SJSA1 (cell line): Measurements from ENCODE around the gene ZMAT3. TPM values are rescaled to one million over a fixed set of nuclear protein-coding genes. Genes with fewer than 3 reads are reported as not detected.
A peak's percentile ranks its signal among the peaks of the same experiment; 100 is the strongest.
"Not testable (repeated sequence)": the region's sequence is repeated elsewhere in the genome, so short reads cannot be mapped to it uniquely, and the experiment has no call there.

Source experiments
- DNase-seq, 2 experiments: peaks; one replicate each; pipeline ENCODE4 v3.0.0-alpha.2; 2015 to 2020; ENCODE audit warnings: low spot score in 2 of 2, low read depth in 1 of 2
- H3K27ac ChIP-seq: fragments of 250-450 bp; sonication (Bioruptor Pico); 2 replicates; pipeline ENCODE4 v1.5.1; 2020; ENCODE audit warnings: mild to moderate bottlenecking, moderate library complexity
- H3K27me3 ChIP-seq: fragments of 250-450 bp; sonication (Bioruptor Pico); replicated peaks from 2 replicates; pipeline ENCODE4 v1.5.1; 2020; ENCODE audit warnings: mild to moderate bottlenecking, moderate library complexity
- H3K36me3 ChIP-seq: fragments of 250-450 bp; sonication (Bioruptor Pico); 2 replicates; pipeline ENCODE4 v1.5.1; 2020; ENCODE audit warnings: mild to moderate bottlenecking
- H3K4me1 ChIP-seq: fragments of 250-450 bp; sonication (Bioruptor Pico); replicated peaks from 2 replicates; pipeline ENCODE4 v1.6.1; 2021; ENCODE audit warnings: mild to moderate bottlenecking
- H3K4me3 ChIP-seq: fragments of 250-450 bp; sonication (Bioruptor Pico); 2 replicates; pipeline ENCODE4 v1.5.1; 2020; ENCODE audit warnings: mild to moderate bottlenecking
- H3K9me3 ChIP-seq: fragments of 250-450 bp; sonication (Bioruptor Pico); replicated peaks from 2 replicates; pipeline ENCODE4 v1.5.1; 2020; ENCODE audit warnings: mild to moderate bottlenecking
- total RNA-seq: library from RNA; depleted of rRNA; stranded (reverse); fragments of >200 nt; shearing (Covaris generic); gene quantifications from 2 replicates; pipeline ENCODE4 v1.2.3, GENCODE V29; 2014

Gene ZMAT3
- total RNA-seq, 1 experiment from 2014 or later, result 13.1 TPM

DNA sequence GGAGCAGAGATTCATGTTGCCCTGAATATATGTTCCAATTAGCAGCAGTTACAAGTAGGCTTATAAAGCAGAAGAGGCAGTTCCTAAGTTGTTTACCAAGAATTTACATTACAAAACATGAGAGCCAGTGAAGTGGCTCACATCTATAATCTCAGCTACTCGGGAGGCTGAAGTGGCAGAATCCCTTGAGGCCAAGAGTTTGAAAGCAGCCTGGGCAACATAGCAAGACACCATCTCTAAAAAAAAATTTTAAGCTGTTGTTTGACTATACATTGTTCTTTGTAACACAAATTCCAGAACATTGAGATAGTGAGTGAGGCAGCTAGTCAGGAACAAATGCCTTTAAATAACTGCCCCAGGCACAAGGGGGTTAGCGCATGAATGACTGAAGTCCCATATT is 10.3 kb upstream of the ZMAT3 start:
- no peaks in the 10 kb centered on the region for H3K27me3 ChIP-seq
- no peak for DNase-seq
- H3K9me3 ChIP-seq, result no peaks in the 10 kb centered on the region
- H3K4me1 ChIP-seq, result no peaks in the 10 kb centered on the region
- no peak overlapping the region for H3K4me3 ChIP-seq
- H3K36me3 ChIP-seq, result no peaks in the 10 kb centered on the region
- no peak overlapping the region for H3K27ac ChIP-seq

DNA sequence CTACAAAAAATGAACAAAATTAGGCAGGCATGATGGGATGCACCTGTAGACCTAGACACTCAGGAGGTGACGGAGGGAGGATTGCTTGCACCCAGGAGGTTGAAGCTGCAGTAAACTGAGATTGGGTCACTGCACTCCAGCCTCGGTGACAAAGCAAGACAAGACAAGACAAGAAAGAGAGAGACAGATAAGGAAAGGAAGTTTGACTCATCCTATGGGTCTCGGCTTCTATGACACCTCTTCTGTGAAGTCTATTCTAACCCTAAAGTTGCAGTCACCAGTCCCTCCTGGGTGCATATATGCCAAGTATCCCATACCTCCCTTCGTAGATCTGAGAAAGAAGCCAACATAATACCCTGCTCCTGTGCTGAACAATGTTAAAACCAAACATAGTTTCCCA is 7.9 kb upstream of the ZMAT3 start:
- no peak for DNase-seq
- H3K4me3 ChIP-seq, result no peak overlapping the region
- H3K27ac ChIP-seq, result no peak overlapping the region
- no peaks in the 10 kb centered on the region for H3K36me3 ChIP-seq
- no peaks in the 10 kb centered on the region for H3K27me3 ChIP-seq
- H3K4me1 ChIP-seq, result no peaks in the 10 kb centered on the region
- H3K9me3 ChIP-seq, result no peaks in the 10 kb centered on the region

DNA sequence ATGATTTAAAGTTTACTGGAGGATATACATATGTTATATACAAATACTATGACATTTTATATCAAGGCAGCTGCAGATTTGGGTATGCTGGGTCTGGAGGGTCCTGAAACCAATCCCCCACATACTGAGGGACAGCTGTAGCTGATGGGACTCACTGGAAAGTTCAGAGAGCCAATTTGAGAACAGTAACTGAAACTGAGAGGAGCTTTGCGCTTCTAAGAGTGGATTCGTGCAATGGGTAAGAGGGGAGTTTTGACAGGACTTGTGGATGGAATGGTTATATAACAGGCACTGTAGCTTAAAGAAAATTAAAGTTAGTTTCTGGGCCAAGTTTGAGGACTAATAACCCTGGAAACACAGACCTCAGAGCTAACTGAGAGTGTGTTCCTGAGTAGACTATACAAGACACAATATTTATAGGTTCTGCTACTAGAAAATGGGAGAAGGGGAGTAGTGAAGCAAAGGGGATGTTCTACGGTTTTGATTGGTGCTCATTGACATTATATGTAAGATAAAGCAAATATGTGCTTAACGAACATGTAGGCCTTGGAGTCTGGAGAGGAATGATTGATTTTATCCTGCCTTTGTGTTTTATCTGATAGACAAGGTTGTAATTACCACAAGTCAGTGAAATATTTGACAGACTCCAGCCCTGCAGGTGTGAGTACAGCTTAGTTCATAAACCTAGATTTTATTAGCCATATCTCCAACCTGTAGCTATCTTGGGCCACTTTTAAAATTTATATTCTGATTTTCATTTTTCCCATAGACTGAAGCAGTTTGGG is 4.8 kb upstream of the ZMAT3 start:
- H3K27me3 ChIP-seq, result no peaks in the 10 kb centered on the region
- H3K4me3 ChIP-seq, result no peak overlapping the region
- H3K36me3 ChIP-seq, result peaks cover 4% of the 10 kb centered on the region; the same call in 1 of the 2 replicates
- peaks cover 7% of the 10 kb centered on the region for H3K4me1 ChIP-seq
- no peaks in the 10 kb centered on the region for H3K9me3 ChIP-seq
- no peak for DNase-seq
- no peak overlapping the region for H3K27ac ChIP-seq

- H3K4me1 ChIP-seq, result peaks cover 7% of the 10 kb centered on the region
- no peak for DNase-seq
- no peak overlapping the region for H3K4me3 ChIP-seq
- no peaks in the 10 kb centered on the region for H3K27me3 ChIP-seq
- H3K36me3 ChIP-seq, result peaks cover 6% of the 10 kb centered on the region; the same call in 1 of the 2 replicates
- H3K27ac ChIP-seq, result no peak overlapping the region
- H3K9me3 ChIP-seq, result no peaks in the 10 kb centered on the region
Observed at GRCh38 chr3:179074656-179075055, 3.0 kb upstream of the ZMAT3 start.

DNA sequence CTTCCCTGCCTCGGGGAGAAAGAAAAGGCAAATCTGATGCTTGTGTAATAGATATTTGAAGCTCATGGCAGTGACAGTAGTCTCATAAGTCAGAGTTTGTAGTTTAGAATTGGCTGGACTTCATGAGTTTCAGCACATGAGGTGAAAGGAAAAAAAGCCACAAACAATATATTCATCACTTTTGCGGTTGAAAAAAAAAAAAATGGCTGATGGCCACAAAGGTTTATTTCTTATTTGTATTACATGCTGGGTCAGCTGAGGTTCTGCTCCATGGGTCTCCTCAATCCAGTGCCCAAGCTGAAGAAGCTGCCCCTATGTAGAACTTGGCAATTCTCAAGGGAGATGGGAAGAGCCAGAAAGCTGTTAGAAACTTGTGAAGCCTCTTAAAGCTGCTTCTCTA is 2.2 kb upstream of the ZMAT3 start:
- H3K9me3 ChIP-seq, result no peaks in the 10 kb centered on the region
- peaks cover 6% of the 10 kb centered on the region; the same call in 1 of the 2 replicates for H3K36me3 ChIP-seq
- no peaks in the 10 kb centered on the region for H3K27me3 ChIP-seq
- no peak overlapping the region for H3K4me3 ChIP-seq
- H3K27ac ChIP-seq, result no peak overlapping the region
- peaks cover 11% of the 10 kb centered on the region for H3K4me1 ChIP-seq
- DNase-seq, result no peak

DNA sequence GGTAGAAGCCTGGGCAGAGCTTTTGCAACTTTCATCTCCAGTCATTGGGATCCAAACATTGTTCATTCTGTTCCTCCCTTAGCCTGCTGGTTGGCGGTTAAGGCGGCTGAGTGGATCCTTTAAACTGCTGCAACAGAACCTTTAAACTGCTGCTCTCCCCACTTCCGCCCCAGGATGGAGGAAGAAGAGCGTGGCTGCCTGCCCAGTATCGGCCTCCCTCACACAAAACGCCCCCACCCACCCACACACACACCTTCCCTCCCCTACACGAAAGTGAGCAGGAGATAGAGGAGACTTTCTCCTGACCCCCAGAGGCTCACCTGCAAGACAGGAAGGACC is 460 bp upstream of the ZMAT3 start:
- H3K4me3 ChIP-seq, result peak overlapping the region; percentile 85
- peaks cover 12% of the 10 kb centered on the region for H3K36me3 ChIP-seq
- no peaks in the 10 kb centered on the region for H3K27me3 ChIP-seq
- no peak for DNase-seq
- peak overlapping the region; percentile 63 for H3K27ac ChIP-seq
- peaks cover 11% of the 10 kb centered on the region for H3K4me1 ChIP-seq
- no peaks in the 10 kb centered on the region for H3K9me3 ChIP-seq

- Histone ChIP-seq H3K36me3 (peaks cover 23% of the 10 kb centered on the region), H3K9me3 (no peaks in the 10 kb centered on the region), H3K27ac (peak overlapping the region; percentile 63), H3K27me3 (no peaks in the 10 kb centered on the region), H3K4me3 (peak overlapping the region; percentile 85), H3K4me1 (peaks cover 11% of the 10 kb centered on the region)
- no peak for DNase-seq
Observed at GRCh38 chr3:179071027-179071322, 634 bp downstream of the ZMAT3 start.

- DNase-seq, result no peak
- Histone ChIP-seq H3K4me3 (peak overlapping the region; percentile 85), H3K9me3 (no peaks in the 10 kb centered on the region)
Observed at GRCh38 chr3:179069762-179070390, 1.7 kb downstream of the ZMAT3 start.

DNA sequence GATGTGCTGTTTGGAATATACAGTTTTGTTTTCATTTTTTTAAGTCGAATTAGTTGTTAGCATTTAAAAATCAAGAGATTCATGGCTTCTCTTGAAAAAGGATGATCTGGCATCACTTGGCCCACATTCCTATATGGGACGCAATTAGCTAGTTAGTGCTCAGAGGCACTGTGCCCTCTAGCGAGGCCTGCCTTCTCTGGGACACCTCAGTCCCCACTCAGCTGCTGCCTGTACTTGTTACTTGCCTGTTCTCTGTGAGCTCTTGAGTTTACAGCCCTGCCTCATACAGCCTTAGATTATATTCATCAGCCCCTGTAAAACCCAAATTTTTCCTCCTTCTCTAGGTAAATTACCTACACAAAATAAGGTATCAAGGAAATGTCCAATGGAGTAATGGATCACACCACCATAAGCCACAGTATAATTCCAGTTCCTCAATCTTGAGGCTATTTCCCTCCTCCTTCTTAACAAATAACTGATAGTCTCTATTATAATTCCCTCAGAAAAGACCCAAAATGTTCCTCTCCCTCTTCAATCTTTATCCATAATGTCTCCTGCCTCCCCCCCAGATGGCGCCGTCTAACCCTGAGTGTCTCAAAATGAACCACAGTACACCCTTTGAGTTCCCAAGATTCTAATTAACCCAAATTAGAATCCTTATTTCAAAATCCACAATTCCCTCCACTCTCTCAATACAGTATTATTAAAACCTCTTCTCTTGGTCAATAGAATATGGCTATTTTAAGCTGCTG is 2.7 kb downstream of the ZMAT3 start:
- Histone ChIP-seq H3K36me3 (peaks cover 32% of the 10 kb centered on the region), H3K9me3 (no peaks in the 10 kb centered on the region), H3K4me3 (no peak overlapping the region), H3K27me3 (no peaks in the 10 kb centered on the region), H3K27ac (no peak overlapping the region), H3K4me1 (peaks cover 21% of the 10 kb centered on the region)
- DNase-seq, result no peak

More at GRCh38 chr3:179069762-179070390, 1.7 kb downstream of the ZMAT3 start:
- H3K36me3 ChIP-seq, result peaks cover 29% of the 10 kb centered on the region
- H3K27me3 ChIP-seq, result no peaks in the 10 kb centered on the region
- peaks cover 12% of the 10 kb centered on the region for H3K4me1 ChIP-seq
- H3K27ac ChIP-seq, result peak overlapping the region; percentile 63

DNA sequence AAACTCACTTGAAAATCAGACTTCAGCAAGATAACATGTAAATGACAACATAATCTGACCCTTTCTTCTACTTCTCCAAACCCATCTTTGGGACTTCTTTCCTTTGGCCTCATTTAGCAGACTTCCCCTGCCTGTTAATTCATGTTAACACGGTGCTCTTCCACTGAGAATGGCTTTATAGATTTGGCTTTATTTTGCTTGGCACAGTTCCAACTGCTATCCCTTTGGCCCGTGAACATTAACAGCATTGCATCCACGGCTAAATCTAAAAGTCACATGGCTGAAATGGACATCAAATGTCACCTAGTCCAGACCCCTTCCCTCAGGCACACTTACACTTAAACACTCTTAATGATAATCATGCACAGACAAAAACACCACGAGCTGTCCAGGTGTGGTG is 3.8 kb downstream of the ZMAT3 start:
- Histone ChIP-seq H3K4me3 (no peak overlapping the region), H3K27me3 (no peaks in the 10 kb centered on the region), H3K4me1 (peaks cover 28% of the 10 kb centered on the region), H3K27ac (no peak overlapping the region), H3K9me3 (no peaks in the 10 kb centered on the region), H3K36me3 (peaks cover 39% of the 10 kb centered on the region)
- no peak for DNase-seq

- H3K4me1 ChIP-seq, result peaks cover 27% of the 10 kb centered on the region
- no peak overlapping the region for H3K27ac ChIP-seq
- no peaks in the 10 kb centered on the region for H3K27me3 ChIP-seq
- peaks cover 45% of the 10 kb centered on the region for H3K36me3 ChIP-seq
- H3K9me3 ChIP-seq, result no peaks in the 10 kb centered on the region
- no peak overlapping the region for H3K4me3 ChIP-seq
- no peak for DNase-seq
Observed at GRCh38 chr3:179067291-179067690, 4.3 kb downstream of the ZMAT3 start.

GRCh38 chr3:179063945-179064560 is 7.6 kb downstream of the ZMAT3 start:
- Histone ChIP-seq H3K4me1 (peaks cover 17% of the 10 kb centered on the region), H3K4me3 (no peak overlapping the region), H3K27me3 (no peaks in the 10 kb centered on the region), H3K36me3 (peaks cover 49% of the 10 kb centered on the region), H3K27ac (peak overlapping the region; percentile 62), H3K9me3 (no peaks in the 10 kb centered on the region)
- peak; percentile 52 to 66 for DNase-seq

GRCh38 chr3:179056326-179056725 is 15.3 kb downstream of the ZMAT3 start:
- Histone ChIP-seq H3K4me1 (no peaks in the 10 kb centered on the region), H3K36me3 (peaks cover 23% of the 10 kb centered on the region), H3K27ac (no peak overlapping the region), H3K9me3 (no peaks in the 10 kb centered on the region), H3K27me3 (no peaks in the 10 kb centered on the region), H3K4me3 (no peak overlapping the region)
- DNase-seq, result no peak

GRCh38 chr3:179054565-179054964 is 17.0 kb downstream of the ZMAT3 start:
- H3K4me3 ChIP-seq, H3K4me1 ChIP-seq, H3K27me3 ChIP-seq, H3K9me3 ChIP-seq, DNase-seq, H3K27ac ChIP-seq: not testable (repeated sequence)
- peaks cover 20% of the 10 kb centered on the region for H3K36me3 ChIP-seq
